ENCODE data around the gene MNAT1.

MNAT1 gene

GRCh38 chr14:60968099-60968498 is 233.5 kb downstream of the MNAT1 start:
- DNase-seq (ENCODE audit: low spot score) = no peak

- DNase-seq (ENCODE audit: low spot score) = no peak
Measured at GRCh38 chr14:60968671-60969070, 234.1 kb downstream of the MNAT1 start.

- DNase-seq (ENCODE audit: low spot score) = no peak
Measured at GRCh38 chr14:60970146-60970545, 235.6 kb downstream of the MNAT1 start.

- no peak for DNase-seq (ENCODE audit: low spot score)
Measured at GRCh38 chr14:60971271-60971670, 236.7 kb downstream of the MNAT1 start.

GRCh38 chr14:60972295-60972694 is 237.7 kb downstream of the MNAT1 start:
- DNase-seq (ENCODE audit: low spot score) = no peak

- no peak for DNase-seq (ENCODE audit: low spot score)
Measured at GRCh38 chr14:60973070-60973469, 238.5 kb downstream of the MNAT1 start.

GRCh38 chr14:60974090-60974651 is 239.6 kb downstream of the MNAT1 start:
- no peak for DNase-seq (ENCODE audit: low spot score)

GRCh38 chr14:60975551-60975950 is 241.0 kb downstream of the MNAT1 start:
- DNase-seq (ENCODE audit: low spot score) = no peak

GRCh38 chr14:60977847-60978246 is 243.3 kb downstream of the MNAT1 start:
- no peak for DNase-seq (ENCODE audit: low spot score)

- DNase-seq (ENCODE audit: low spot score) = peak; percentile 80
Measured at GRCh38 chr14:60980811-60981632, 246.5 kb downstream of the MNAT1 start, which contains the start of the genes SLC38A6 and TRMT5. Gene SLC38A6, plus strand, starts transcription at chr14:60981245. Its CDS starts 33 bp downstream, at chr14:60981278. Gene TRMT5, minus strand, starts transcription at chr14:60981079. Its CDS starts 106 bp downstream, at chr14:60980973.

GRCh38 chr14:60981633-60982455 is 247.3 kb downstream of the MNAT1 start:
- DNase-seq (ENCODE audit: low spot score) = no peak

- DNase-seq (ENCODE audit: low spot score) = no peak
Measured at GRCh38 chr14:60984196-60984595, 249.6 kb downstream of the MNAT1 start.

GRCh38 chr14:60986500-60986899 is 251.9 kb downstream of the MNAT1 start:
- no peak for DNase-seq (ENCODE audit: low spot score)

- DNase-seq (ENCODE audit: low spot score) = no peak
Measured at GRCh38 chr14:60989599-60989998, 255.0 kb downstream of the MNAT1 start.

GRCh38 chr14:60998617-60999016 is 264.1 kb downstream of the MNAT1 start:
- no peak for DNase-seq (ENCODE audit: low spot score)

- DNase-seq (ENCODE audit: low spot score) = no peak
Measured at GRCh38 chr14:60999536-60999935, 265.0 kb downstream of the MNAT1 start.

- DNase-seq (ENCODE audit: low spot score) = no peak
Measured at GRCh38 chr14:61003571-61003970, 269.0 kb downstream of the MNAT1 start.

- no peak for DNase-seq (ENCODE audit: low spot score)
Measured at GRCh38 chr14:61019537-61019936, 285.0 kb downstream of the MNAT1 start.
